NCI-H146 treated with DMSO at 0.1 percent for 48 hours (cell line): ENCODE measurements around the gene PRND.

Source experiments
- DNase-seq: peaks from one replicate; lab custom pipeline; 2025; ENCODE audit not compliant: unreplicated experiment; lab: John Stamatoyannopoulos, UW

PRND gene

DNA sequence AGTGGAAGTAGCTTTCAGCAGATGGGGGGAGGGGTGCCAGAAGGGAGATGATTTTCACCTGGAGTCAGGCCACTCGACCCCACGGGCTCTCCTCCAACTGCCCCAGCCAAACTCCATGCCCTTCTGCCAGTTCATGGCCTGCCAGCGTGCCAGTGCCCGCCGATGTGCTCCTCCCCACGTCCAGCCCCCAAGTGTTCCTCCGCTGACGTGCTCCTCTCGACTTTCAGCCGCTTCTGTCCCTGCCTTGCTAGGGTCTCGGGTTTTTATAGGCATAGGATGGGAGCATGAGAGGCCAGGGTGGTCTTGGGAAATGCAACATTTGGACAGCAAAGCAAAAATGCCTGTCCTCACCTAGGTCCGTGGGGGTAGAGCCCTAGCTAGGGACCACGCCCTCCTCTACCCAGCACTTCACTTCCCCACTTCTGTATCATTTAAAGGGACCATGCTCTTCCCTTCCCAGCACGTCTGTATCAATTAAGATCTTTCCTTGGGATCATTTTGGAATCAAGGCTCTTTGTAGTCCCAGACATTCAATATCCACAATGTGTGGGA is 54.4 kb downstream of the PRND start:
- DNase-seq, result no peak
